ENCODE data around the gene EZR.

DNA sequence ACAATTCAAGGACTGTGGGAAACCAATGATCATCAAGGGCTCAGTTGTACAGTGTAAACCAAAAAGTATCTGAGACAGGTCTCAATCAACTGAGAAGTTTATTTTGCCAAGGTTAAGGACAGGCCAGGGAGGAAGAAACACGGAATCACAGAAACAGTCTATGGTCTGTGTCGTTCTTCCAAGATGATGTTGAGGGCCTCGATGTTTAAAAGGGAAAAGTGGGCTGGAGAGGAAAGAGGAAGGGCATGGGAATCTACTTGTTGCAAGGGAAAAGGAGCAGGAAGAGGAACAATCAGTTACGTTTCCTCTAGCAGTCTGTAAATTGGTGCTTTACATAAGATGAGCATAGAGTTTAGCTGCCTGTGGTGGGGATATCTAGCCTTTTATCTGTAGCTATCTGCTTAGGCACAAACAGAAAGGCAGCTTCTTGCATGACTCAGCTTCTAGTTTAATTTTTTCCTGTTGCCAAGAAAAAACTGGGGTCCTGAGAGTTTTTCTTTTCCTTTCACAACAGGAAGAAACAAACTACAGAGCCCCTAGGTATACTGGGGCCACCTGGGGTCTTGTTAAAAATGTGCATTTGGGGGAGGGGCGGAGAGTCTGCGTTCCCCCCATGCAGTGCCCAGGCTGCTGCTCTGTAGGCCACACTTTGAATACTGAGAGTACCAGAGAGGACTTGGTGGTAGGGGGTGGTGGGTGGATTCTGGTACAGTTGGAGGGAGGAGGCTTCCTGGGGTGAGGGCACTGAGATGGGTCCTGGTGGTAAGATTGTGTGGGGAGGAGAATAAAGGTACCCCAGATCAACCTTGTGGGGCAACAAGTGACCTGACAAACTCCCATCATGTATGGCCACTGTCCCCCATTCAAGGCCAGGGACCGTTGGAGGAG is 35.3 kb upstream of the EZR start:
- TF ChIP-seq TAF1 (IDR thresholded peaks at IDR 0.05; ENCODE audit: borderline replicate concordance, low read depth, low read length): no peak
- no peak for TF ChIP-seq POLR2A (IDR thresholded peaks at IDR 0.05; ENCODE audit: low read depth, low read length)

Data from GM12892 (cell line).